Lower lobe of right lung (tissue), 2 donors: ENCODE measurements around the gene HMBS. TPM values are rescaled to one million over a fixed set of nuclear protein-coding genes. Genes with fewer than 3 reads are reported as not detected.

Source experiments
- ATAC-seq, 2 donors: fragments of 200-7000 bp; cut with Tn5 transposase; one replicate each; pipeline ENCODE4 v1.9.1; 2020 to 2022; ENCODE audit warnings: mild to moderate bottlenecking in 2 of 2, moderate library complexity in 2 of 2
- DNase-seq: peaks from one replicate; pipeline ENCODE4 v3.0.0-alpha.2; 2020
- H3K27ac ChIP-seq: fragments of 200-600 bp; one replicate; pipeline ENCODE4 v1.8.0; 2022
- H3K27me3 ChIP-seq: fragments of 200-600 bp; one replicate; pipeline ENCODE4 v1.8.0; 2022; ENCODE audit warnings: low read depth
- H3K36me3 ChIP-seq: fragments of 200-600 bp; one replicate; pipeline ENCODE4 v1.8.0; 2022; ENCODE audit warnings: mild to moderate bottlenecking
- H3K4me1 ChIP-seq: fragments of 200-600 bp; one replicate; pipeline ENCODE4 v1.8.0; 2022
- H3K4me3 ChIP-seq: fragments of 200-600 bp; one replicate; pipeline ENCODE4 v1.8.0; 2022; ENCODE audit warnings: mild to moderate bottlenecking
- H3K9me3 ChIP-seq: fragments of 200-600 bp; one replicate; pipeline ENCODE4 v1.8.0; 2022
- intact Hi-C: fragments of 100-400 bp; cut with DNase I; formaldehyde crosslinking; loops from one replicate; pipeline ENCODE4 v1.11.0; 2022
- total RNA-seq: library from RNA; stranded (reverse); fragmentation: NEBNext Ultra II Directional; extraction: Animal tissue kit (Norgen Biotek cat#: 25700); gene quantifications from one replicate; pipeline ENCODE4 v1.2.1, GENCODE V29; 2021
- TF ChIP-seq, protein P1 (sequence below): fragments of 200-600 bp; IDR thresholded peaks from one replicate; pipeline ENCODE4 v1.8.0; 2022; ENCODE audit warnings: antibody characterized with exemption, mild to moderate bottlenecking
- donor health status: DM: no; HTN: yes; CAD: no; lungs with severe emphysema.

The HMBS gene
- total RNA-seq, 1 donor from 2014 or later: 16.7 TPM

GRCh38 chr11:119107538-119108145, 23.0 kb downstream of the HMBS start:
- Histone ChIP-seq H3K27ac (peak overlapping the region; percentile 87), H3K4me1 (peaks cover 49% of the 10 kb centered on the region), H3K36me3 (peaks cover 29% of the 10 kb centered on the region), H3K9me3 (no peaks in the 10 kb centered on the region), H3K27me3 (no peaks in the 10 kb centered on the region), H3K4me3 (peak overlapping the region; percentile 99)
- TF ChIP-seq, protein P1, sequence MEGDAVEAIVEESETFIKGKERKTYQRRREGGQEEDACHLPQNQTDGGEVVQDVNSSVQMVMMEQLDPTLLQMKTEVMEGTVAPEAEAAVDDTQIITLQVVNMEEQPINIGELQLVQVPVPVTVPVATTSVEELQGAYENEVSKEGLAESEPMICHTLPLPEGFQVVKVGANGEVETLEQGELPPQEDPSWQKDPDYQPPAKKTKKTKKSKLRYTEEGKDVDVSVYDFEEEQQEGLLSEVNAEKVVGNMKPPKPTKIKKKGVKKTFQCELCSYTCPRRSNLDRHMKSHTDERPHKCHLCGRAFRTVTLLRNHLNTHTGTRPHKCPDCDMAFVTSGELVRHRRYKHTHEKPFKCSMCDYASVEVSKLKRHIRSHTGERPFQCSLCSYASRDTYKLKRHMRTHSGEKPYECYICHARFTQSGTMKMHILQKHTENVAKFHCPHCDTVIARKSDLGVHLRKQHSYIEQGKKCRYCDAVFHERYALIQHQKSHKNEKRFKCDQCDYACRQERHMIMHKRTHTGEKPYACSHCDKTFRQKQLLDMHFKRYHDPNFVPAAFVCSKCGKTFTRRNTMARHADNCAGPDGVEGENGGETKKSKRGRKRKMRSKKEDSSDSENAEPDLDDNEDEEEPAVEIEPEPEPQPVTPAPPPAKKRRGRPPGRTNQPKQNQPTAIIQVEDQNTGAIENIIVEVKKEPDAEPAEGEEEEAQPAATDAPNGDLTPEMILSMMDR: no peak
- intact Hi-C loops: no loop called here
- ATAC-seq: peak; percentile 40 to 54
- peak; percentile 52 for DNase-seq

GRCh38 chr11:119108146-119108856, 23.6 kb downstream of the HMBS start:
- intact Hi-C loops: no loop called here
- H3K4me1 ChIP-seq: peaks cover 42% of the 10 kb centered on the region
- TF ChIP-seq, protein P1: no peak
- no peaks in the 10 kb centered on the region for H3K27me3 ChIP-seq
- no peaks in the 10 kb centered on the region for H3K9me3 ChIP-seq
- ATAC-seq (peak; percentile 43 to 45), DNase-seq (peak; percentile 69)
- peaks cover 36% of the 10 kb centered on the region for H3K36me3 ChIP-seq
- H3K27ac ChIP-seq: peak overlapping the region; percentile 87
- H3K4me3 ChIP-seq: peak overlapping the region; percentile 99

DNA sequence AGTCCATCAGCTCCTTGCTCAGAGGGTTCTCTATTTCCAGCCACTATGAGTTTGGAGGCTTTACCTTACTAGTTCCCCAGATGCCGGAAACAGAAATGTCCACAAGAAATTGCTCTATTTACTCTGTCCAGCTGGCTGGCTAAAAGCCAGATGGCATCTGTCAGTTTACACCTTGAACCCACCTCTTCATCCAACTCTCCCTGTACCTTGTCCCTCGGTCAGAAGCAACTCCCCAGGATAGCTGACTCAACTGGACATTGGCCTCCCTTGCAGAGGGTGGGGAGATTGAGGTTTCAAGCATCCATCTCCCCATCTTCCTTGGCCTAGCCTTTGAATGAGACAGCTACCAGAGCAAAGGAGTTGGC, 24.2 kb downstream of the HMBS start:
- no peak for DNase-seq
- Histone ChIP-seq H3K27ac (no peak overlapping the region), H3K27me3 (no peaks in the 10 kb centered on the region), H3K9me3 (no peaks in the 10 kb centered on the region), H3K4me1 (peaks cover 37% of the 10 kb centered on the region), H3K4me3 (peak overlapping the region; percentile 99), H3K36me3 (peaks cover 41% of the 10 kb centered on the region)
- intact Hi-C loops: no loop called here
- no peak for ATAC-seq
- TF ChIP-seq, protein P1: no peak

- intact Hi-C loops: no loop called here
- Histone ChIP-seq H3K4me3 (no peak overlapping the region), H3K27ac (no peak overlapping the region), H3K4me1 (peaks cover 35% of the 10 kb centered on the region), H3K36me3 (peaks cover 51% of the 10 kb centered on the region), H3K9me3 (no peaks in the 10 kb centered on the region), H3K27me3 (no peaks in the 10 kb centered on the region)
- DNase-seq (no peak), ATAC-seq (no peak)
- TF ChIP-seq, protein P1: no peak
Measured at GRCh38 chr11:119109843-119110242, 25.2 kb downstream of the HMBS start.

DNA sequence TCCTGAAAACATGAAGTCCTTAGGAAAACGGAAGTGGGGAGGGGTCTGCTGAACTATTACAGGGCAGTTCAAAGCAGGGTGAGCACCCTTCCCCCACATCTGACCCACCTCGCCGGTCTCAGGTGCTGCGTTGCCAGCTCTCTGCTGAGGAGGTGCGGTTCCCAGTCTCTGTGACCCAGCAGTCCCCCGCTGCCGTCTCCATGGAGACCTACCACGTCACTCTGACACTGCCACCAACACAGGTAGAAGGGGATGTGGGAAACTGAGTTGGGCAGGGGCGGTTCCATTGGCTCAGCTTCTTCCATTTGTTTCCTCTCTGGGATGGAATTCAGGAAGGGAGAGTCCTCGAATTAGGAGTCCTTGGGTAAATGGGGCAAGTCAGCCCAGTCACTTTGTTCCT, 25.8 kb downstream of the HMBS start:
- TF ChIP-seq, protein P1: no peak

More for the DNA sequence above, 25.8 kb downstream of the HMBS start:
- Histone ChIP-seq H3K36me3 (peaks cover 56% of the 10 kb centered on the region), H3K4me1 (peaks cover 35% of the 10 kb centered on the region), H3K27ac (no peak overlapping the region), H3K27me3 (no peaks in the 10 kb centered on the region), H3K9me3 (no peaks in the 10 kb centered on the region), H3K4me3 (no peak overlapping the region)
- DNase-seq: no peak
- intact Hi-C loops: no loop called here
- ATAC-seq: no peak
